Ovary (tissue), 3 donors: ENCODE data around the gene CSTF3.

Source experiments
- POLR2A ChIP-seq: fragments of 450-650 bp; IDR thresholded peaks from one replicate; pipeline ENCODE4 v1.6.1; 2017; ENCODE audit warnings: antibody characterized with exemption, mild to moderate bottlenecking, moderate library complexity
- TF ChIP-seq, protein P1 (sequence below), 3 donors: fragments of 450-650 bp in 2 of 3; fragments of 200-600 bp in 1 of 3; IDR thresholded peaks; one replicate each; pipeline versions ENCODE4 v1.5.1 to v1.8.0; 2016 to 2022; ENCODE audit warnings: antibody characterized with exemption in 3 of 3, mild to moderate bottlenecking in 1 of 3
- donor health status: DM: no; HTN: no; CAD: no.

DNA sequence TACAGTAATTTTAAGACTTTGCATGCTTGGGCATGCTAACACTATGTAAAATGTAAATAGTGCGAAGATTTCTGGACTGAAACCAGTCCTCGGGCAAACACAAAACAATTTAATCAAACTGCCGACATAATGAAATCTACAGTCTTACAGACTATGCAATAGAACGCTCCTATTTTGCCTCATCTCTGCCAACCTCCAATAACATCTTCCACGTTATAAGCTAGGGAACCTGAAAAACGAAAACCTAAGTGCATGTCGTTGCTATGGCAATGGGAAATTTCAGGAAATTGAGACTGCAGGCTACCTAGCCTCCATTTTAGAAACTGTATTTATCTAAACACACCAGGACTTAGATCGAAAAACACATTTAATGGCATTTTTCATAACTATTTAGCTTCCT is 1.1 kb downstream of the CSTF3 start:
- TF ChIP-seq, protein P1, sequence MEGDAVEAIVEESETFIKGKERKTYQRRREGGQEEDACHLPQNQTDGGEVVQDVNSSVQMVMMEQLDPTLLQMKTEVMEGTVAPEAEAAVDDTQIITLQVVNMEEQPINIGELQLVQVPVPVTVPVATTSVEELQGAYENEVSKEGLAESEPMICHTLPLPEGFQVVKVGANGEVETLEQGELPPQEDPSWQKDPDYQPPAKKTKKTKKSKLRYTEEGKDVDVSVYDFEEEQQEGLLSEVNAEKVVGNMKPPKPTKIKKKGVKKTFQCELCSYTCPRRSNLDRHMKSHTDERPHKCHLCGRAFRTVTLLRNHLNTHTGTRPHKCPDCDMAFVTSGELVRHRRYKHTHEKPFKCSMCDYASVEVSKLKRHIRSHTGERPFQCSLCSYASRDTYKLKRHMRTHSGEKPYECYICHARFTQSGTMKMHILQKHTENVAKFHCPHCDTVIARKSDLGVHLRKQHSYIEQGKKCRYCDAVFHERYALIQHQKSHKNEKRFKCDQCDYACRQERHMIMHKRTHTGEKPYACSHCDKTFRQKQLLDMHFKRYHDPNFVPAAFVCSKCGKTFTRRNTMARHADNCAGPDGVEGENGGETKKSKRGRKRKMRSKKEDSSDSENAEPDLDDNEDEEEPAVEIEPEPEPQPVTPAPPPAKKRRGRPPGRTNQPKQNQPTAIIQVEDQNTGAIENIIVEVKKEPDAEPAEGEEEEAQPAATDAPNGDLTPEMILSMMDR (IDR thresholded peaks at IDR 0.05), result no peak
- no peak for TF ChIP-seq POLR2A
